IPS-NIHi7 (cell line): ENCODE results near the gene UHRF1.
"Not testable (repeated sequence)": the region's sequence is repeated elsewhere in the genome, so short reads cannot be mapped to it uniquely, and the experiment has no call there.

Source experiments
- DNase-seq: peaks from one replicate; pipeline ENCODE4 v3.0.0; 2012; ENCODE audit warnings: mixed read lengths; ENCODE audit errors: extremely low spot score

Gene UHRF1

DNA sequence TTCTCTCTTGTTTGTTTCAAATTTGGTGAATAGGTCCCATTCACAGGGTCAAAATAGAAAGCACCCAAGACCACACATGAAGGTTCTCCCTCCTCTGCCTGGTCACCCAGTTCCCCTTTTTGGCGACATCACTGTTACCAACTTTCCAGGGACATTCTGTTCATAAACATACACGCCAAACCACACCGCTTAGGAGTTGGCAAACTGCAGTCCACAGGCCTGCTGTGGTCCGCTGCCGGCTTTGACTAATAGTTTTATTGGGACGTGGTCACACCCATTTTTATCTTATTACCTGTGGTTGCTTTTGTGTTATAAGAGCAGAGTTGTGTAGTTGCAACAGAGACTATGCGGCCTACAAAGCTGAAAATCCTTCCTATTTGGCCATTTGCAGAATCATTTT lies 24.2 kb downstream of the UHRF1 start:
- no peak for DNase-seq

- no peak for DNase-seq
These were observed 26.1 kb downstream of the UHRF1 start for GRCh38 chr19:4935444-4935843.

DNA sequence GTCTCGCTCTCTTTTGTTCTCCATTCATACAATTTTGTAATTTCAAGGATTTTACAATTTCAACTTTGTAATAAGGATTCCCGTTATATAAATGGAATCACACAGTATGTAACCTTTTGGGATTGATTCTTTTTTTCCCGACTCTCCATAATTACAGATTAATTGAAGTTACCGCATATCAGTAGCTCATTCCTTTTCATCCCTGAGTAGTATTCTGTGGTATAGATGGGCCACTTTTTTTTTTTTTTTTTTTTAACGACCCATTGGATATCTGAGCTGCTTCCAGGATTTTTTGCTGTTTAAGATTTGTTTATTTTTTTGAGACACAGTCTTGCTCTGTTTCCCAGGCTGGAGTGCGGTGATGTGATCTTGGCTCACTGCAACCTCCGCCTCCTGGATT lies 27.8 kb downstream of the UHRF1 start:
- no peak for DNase-seq

- DNase-seq = not testable (repeated sequence)
These were observed 29.2 kb downstream of the UHRF1 start for GRCh38 chr19:4938461-4938860.

GRCh38 chr19:4939466-4939865 lies 30.2 kb downstream of the UHRF1 start:
- DNase-seq = no peak

DNA sequence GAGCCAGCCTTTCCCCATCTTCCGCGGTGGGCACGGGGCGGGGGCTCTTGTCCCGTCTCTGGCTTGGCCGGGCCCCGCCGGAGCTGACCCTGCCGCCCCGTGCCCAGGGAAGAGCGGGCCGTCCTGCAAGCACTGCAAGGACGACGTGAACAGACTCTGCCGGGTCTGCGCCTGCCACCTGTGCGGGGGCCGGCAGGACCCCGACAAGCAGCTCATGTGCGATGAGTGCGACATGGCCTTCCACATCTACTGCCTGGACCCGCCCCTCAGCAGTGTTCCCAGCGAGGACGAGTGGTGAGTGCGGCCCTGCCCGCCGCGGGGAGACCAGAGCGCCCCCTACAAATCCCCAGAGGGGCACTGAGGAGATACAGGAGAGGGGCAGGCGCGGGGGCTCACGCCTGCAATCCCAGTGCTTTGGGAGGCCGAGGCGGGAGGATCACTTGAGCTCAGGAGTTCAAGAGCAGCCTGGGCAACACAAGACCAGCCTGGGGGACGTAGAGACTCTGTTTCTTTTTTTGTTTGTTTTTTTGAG lies 32.4 kb downstream of the UHRF1 start:
- DNase-seq = not testable (repeated sequence)

- not testable (repeated sequence) for DNase-seq
These were observed 41.3 kb downstream of the UHRF1 start for GRCh38 chr19:4950650-4951049.

- DNase-seq = no peak
These were observed 42.4 kb downstream of the UHRF1 start for GRCh38 chr19:4951656-4952055.

DNA sequence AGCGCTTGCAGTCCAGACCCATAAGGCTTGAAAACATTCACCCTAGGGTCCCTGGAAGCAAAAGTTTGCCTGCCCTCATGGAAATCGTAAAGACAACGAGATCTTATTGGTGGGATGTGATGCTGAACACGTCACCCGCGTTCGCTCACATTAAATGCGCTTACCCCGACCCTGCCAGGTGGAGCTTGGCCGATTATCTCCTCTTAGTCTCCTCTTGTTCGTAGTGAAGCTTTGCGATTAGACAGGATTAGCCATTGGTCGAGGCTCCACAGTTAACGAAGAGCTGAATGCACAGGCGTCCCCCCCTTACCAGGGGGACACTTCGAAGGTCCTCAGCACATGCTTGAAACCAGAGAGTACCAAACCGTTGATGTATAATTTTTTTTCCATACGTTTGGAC lies 43.6 kb downstream of the UHRF1 start:
- DNase-seq = no peak

- DNase-seq = not testable (repeated sequence)
These were observed 45.2 kb downstream of the UHRF1 start for GRCh38 chr19:4954320-4955149.

DNA sequence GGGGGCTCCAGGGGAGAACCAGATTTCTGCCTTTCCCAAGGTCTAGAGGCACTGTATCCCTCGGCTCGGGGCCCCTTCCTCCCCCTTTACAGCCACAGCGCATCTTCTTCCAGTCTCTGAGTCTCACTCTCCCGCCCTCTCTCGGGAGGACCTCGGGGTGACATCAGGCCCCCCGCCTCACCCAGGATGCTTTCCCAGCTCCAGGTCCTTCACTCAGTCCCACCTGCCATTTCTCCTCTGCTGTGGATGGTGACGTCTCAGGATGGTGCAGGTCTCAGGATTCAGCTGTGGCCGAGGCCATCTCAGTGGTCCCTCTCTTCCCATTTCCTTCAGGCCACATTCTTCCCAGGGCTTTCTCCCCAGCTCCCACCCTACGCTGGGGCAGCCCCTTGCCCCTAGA lies 46.0 kb downstream of the UHRF1 start:
- no peak for DNase-seq

DNA sequence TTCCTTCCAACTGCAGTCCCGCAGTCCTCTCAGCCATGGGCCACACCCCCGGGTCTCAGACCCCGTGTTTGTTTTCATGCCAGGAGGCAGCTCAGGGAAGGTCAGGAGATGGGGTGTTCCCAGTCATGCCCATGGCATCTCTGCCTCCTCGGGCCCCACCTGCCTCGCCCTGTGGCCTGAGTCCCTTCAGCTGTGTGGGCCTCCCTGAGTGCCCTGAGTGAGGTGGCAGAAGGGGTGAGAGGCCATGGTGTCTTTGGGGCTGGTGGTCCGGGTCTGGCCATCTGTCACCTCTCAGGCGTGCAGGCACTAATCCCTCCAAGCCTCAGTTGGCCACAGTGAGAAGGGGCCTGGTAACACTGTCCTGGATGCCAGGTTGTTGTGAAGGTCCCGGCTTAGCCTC lies 48.7 kb downstream of the UHRF1 start:
- DNase-seq = no peak

GRCh38 chr19:4962085-4962619 lies 52.9 kb downstream of the UHRF1 start:
- no peak for DNase-seq

DNA sequence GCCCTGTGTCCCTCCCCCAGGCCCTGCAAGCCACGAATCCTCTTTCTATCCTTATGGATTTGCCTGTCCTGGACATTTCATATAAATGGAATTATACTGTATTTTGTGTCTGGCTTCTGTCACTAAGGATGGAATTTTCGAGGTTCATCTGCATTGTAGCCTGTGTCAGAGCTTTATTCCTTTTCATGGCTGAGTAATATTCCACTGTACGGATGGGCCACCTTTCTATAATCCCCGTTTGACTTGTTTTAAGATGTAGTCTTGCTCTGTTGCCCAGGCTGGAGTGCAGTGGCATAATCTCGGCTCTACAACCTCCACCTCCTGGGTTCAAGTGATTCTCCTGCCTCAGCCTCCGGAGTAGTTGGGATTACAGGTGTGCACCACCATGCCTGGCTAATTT lies 55.8 kb downstream of the UHRF1 start:
- no peak for DNase-seq

DNA sequence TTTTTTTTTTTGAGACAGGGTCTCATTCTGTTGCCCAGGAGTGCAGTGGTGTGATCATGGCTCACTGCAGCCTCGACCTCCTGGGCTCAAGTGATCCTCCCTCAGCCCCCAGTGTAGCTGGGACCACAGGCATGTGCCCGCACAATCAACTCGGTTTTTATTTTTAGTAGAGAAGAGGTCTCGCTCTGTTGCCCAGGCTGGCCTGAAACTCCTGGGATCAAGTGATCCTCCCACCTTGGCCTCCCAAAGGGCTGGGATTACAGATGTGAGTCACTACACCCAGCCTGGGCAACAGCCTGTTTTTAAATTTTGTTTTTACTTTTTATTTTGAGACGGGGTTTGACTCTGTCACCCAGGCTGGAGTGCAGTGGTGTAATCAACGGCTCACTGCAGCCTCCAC lies 57.3 kb downstream of the UHRF1 start:
- DNase-seq = no peak

- no peak for DNase-seq
These were observed 58.6 kb downstream of the UHRF1 start for GRCh38 chr19:4967738-4968461.

DNA sequence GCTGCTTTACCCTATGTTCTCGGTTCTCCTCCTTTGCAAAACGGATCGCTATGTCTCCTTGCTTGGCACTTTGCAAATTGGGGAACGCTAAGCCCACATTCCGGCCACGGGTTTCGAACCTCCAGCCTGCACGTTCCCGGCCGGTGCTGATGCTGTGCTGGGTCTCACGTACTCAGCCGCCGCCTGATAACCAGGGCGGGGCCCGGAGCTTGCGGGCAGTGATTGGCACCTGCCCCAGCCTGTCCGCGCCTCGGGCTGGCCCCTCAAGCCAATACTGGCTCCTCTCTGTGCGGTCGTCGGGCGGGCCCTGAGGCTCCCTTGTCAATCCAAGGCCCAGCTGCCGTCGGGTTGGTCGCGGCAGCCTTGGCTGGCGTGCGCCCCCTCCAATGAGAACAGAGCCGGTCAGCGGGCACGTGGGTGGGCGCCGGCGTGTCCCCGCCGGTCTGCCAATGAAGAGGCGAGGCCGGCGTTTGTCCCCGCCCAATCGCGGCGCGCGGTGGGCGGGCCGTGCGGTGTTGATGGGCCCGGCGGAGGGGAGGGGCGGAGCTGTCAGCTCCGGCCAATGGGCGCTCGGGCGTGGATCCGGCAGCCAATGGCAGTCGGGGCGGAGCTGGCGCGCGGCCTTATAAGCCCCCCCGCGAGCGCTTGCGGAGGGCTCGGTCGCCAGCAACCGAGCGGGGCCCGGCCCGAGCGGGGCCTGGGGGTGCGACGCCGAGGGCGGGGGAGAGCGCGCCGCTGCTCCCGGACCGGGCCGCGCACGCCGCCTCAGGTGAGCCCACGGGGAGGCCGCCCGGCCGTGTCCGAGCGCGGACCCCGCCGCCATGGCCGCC lies 59.4 kb downstream of the UHRF1 start, which contains the start of gene KDM4B:
Gene KDM4B, plus strand, starts transcription at position 652 of the 830 bp plus-strand sequence. CDS start 63,778 bp downstream, outside the sequence.
- peak; percentile 100 for DNase-seq

DNA sequence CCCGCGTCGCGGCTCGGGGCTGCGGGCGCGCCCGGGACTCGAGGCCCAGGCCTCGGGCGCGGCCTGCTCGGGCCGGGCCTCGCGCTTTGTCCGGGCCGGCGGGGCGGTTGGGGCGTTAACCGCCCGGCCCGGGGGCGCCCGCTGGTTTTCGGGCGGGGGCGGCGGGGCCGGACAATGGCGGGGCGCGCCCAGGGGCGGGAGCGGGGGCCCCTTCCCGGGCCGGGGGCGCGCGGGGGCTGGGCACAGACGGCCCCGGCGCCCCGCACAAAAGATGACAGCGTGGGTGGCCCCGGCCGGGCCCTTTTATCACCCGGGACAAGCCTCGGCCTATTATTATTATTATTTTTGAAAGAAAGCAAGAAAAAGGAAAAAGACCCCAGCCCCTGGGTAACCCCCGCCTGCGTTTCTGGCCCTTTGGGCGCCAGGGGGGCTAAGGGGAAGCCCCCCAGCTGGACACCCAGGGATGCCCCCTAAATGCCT lies 60.0 kb downstream of the UHRF1 start:
- DNase-seq = no peak

DNA sequence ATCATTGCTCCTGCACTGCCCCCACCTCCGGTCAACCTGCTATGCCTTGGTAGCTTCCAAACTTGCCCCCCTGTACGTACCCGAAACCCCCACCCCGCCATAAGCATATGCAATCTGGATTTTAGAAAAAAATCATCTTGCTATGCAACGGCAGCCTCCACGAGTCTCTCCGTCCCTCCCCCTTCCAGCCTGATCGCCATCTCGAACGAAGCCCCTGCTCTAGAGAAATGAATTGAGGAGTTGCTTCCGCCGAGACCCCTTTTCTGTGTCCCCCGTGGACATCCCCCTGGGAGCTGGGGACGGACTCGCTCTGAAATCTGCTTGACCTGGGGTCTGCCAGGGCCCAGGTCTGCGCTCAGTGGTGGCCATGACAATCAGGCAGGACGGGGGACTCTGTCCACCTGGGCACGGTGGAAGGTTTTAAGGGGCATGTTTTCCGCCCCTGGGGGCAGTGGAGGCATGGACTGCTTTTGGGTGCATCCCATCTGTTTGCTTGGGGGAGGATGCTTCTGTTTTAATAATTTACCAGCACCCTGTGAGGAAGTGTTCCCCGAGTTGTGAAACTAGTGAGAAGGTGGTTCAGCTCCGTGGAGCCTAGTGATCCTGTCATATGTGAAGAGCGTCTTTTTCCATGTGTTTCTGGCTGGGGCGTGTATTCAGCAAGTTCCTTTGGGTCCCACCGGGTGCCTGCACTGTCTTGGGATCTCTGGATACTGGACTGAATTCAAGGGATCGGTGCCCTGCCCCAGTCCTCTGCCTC lies 60.7 kb downstream of the UHRF1 start:
- DNase-seq = no peak

GRCh38 chr19:4970558-4971423 lies 61.5 kb downstream of the UHRF1 start:
- no peak for DNase-seq
